Adrenal gland (tissue), 12 donors: Measurements from ENCODE around the gene IL5RA. TPM values are rescaled to one million over a fixed set of nuclear protein-coding genes. Genes with fewer than 3 reads are reported as not detected.

Experiments
- DNase-seq, 7 donors: peaks; one replicate each; pipeline ENCODE4 v3.0.0-alpha.2; 2019 to 2020
- H3K27ac ChIP-seq, 5 donors: fragments of 200-600 bp; sonication (generic) in 4 of 5; 1 replicate in 3 of 5; 2 replicates in 2 of 5; pipeline versions ENCODE4 v1.5.1 to v1.8.0; 2016 to 2020; ENCODE audit warnings: mild to moderate bottlenecking in 1 of 5
- H3K27me3 ChIP-seq: fragments of 200-600 bp; 2 replicates; pipeline ENCODE4 v1.8.0; 2021
- H3K36me3 ChIP-seq, 2 donors: fragments of 200-600 bp; replicated peaks in 1 of 2; 1 replicate in 1 of 2; 2 replicates in 1 of 2; pipeline versions ENCODE4 v1.5.1 to v1.8.0; 2018 to 2022
- H3K4me1 ChIP-seq, 2 donors: fragments of 200-600 bp; replicated peaks in 1 of 2; 1 replicate in 1 of 2; 2 replicates in 1 of 2; pipeline versions ENCODE4 v1.5.1 to v1.8.0; 2018 to 2021
- H3K4me3 ChIP-seq, 4 donors: fragments of 200-600 bp; sonication (generic) in 3 of 4; one replicate each; pipeline ENCODE4 v1.5.1; 2016 to 2018
- H3K9me3 ChIP-seq, 3 donors: fragments of 200-600 bp; sonication (generic) in 1 of 3; replicated peaks in 1 of 3; 1 replicate in 2 of 3; 2 replicates in 1 of 3; pipeline versions ENCODE4 v1.5.1 to v1.8.0; 2016 to 2021
- CTCF ChIP-seq, 6 experiments: fragments of 450-650 bp in 4 of 6; fragments of 200-600 bp in 2 of 6; sonication (generic) in 1 of 6; IDR thresholded peaks; 1 replicate in 5 of 6; 2 replicates in 1 of 6; pipeline versions ENCODE4 v1.5.1 to v1.8.0; 2016 to 2021; ENCODE audit warnings: antibody characterized with exemption in 6 of 6, mild to moderate bottlenecking in 2 of 6, moderate library complexity in 1 of 6
- POLR2A ChIP-seq, 2 donors: fragments of 450-650 bp; IDR thresholded peaks; one replicate each; pipeline ENCODE4 v1.6.1; 2017; ENCODE audit warnings: antibody characterized with exemption in 2 of 2, mild to moderate bottlenecking in 2 of 2, moderate library complexity in 1 of 2
- WGBS, 4 donors: extraction: QIAGEN DNeasy Blood & Tissue Kit in 2 of 4; methylation state at CpG; one replicate each; pipeline versions ENCODE4 v1.1.5 to v1.1.7; 2013 to 2017; 5-methylcytosine and 5-hydroxymethylcytosine counted together
- intact Hi-C, 2 donors: fragments of 100-400 bp; cut with DNase I; formaldehyde crosslinking; loops; one replicate each; pipeline versions ENCODE4 v1.14.1 to v1.15.0; 2022 to 2023
- polyA plus RNA-seq, 3 donors: library from polyadenylated mRNA; stranded (reverse); fragments of 200-250 nt in 2 of 3; fragments of 350-450 nt in 1 of 3; fragmentation: Illumina TruSeq in 1 of 3; extraction: RNeasy Lipid Tissue Mini Kit (QIAGEN cat#74804) in 1 of 3; gene quantifications; one replicate each; pipeline ENCODE4 v1.2.3, GENCODE V29; 2013 to 2014
- total RNA-seq, 9 donors: library from RNA; depleted of rRNA in 4 of 9; stranded (reverse); fragments of >200 nt in 4 of 9; fragments of 120-200 nt in 1 of 9; fragmentation: NEBNext Ultra II Directional in 1 of 9; extraction: Animal tissue kit (Norgen Biotek cat#: 25700) in 1 of 9; gene quantifications; one replicate each; pipeline versions ENCODE4 v1.1.0 to v1.2.4, GENCODE V29; 2013 to 2023
- donor health status: healthy with polysubstance abuse.
- donor health status: Bipolar disorder and iron deficiency.
- donor health status: DM: yes; HTN: yes; CAD: no.
- donor health status: DM: no; HTN: no; CAD: no.
- donor health status: DM: no; HTN: no; CAD: no.
- donor health status: DM: yes; HTN: yes; CAD: no.

The IL5RA gene
- total and polyA plus RNA-seq, 12 donors, result under 0.01 to 0.18 (median 0.09) TPM; not detected in 6

DNA sequence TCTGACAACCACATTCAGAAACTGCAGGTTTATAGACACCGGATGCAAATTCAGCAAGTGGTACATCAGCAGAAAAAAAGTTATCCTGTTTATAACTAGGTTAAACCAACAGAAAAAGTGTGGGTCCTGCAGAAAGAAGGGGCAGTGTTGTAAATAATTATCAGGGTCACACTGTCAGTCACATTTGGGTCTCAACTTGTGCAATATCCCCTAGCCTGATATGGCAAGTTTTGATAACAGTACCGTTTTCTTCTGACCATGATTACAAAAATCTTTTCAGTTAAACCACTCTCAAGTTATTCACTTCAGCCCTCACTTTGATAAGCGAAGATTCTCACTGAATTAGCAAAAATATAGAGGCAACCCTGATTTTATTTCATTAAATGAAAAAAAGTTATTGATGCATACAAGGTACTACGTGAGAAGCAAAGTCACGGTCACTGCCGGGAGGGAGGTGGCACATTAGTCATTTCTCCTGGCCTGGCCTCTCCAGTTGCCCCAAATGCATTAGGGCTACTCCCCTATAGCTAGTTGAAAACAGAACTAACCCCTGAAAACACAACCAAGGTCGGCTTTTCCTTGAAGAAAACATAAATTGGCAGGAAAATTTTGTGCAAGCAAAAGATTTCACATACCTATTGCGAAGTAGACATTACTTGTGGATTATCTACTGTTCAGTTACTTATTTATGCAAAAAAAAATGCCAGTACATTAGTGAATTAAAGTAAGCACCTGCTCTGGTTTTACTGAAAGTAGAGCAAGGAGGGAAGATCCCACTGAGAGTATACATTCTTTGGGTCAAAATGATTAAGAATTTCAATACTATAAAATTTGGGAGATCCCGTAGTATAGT is 28.6 kb downstream of the IL5RA start:
- no peak for TF ChIP-seq POLR2A (IDR thresholded peaks at IDR 0.05)
- no peak for TF ChIP-seq CTCF (IDR thresholded peaks at IDR 0.05)
- H3K4me3 ChIP-seq, result no peak overlapping the region
- no peaks in the 10 kb centered on the region for H3K4me1 ChIP-seq
- no peak overlapping the region for H3K27ac ChIP-seq
- H3K27me3 ChIP-seq, result no peaks in the 10 kb centered on the region
- no peaks in the 10 kb centered on the region for H3K36me3 ChIP-seq
- no peaks in the 10 kb centered on the region for H3K9me3 ChIP-seq
- no peak for DNase-seq
- WGBS, 4 donors, result 72 to 79% (median 78%) methylated on average over 9 of the region's 9 CpGs
- intact Hi-C loops, result no loop called here

DNA sequence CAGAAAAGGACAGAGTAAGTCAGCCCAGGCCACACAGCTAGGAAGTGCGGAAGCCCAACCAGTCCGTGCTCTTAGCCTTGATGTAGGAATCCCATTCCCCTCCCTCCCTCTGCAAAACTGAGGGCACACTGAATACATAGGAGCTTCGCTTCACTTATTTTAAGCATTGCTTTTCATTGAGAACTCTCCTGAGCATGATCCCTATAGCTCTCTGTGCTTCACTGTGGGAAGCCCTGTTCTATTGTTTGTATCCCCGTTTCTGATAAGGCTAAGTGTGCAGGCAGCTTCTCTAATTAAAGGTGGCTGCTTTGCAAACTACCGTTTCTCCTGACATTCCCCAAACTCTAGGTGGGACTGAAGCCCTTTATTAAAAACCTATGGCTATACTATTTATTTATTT is 29.9 kb downstream of the IL5RA start:
- Histone ChIP-seq H3K27ac (no peak overlapping the region), H3K4me3 (no peak overlapping the region), H3K9me3 (no peaks in the 10 kb centered on the region), H3K4me1 (no peaks in the 10 kb centered on the region), H3K36me3 (no peaks in the 10 kb centered on the region), H3K27me3 (no peaks in the 10 kb centered on the region)
- WGBS, 4 donors, result 71 to 77% (median 74%) methylated on average over 5 of the region's 5 CpGs
- no peak for DNase-seq
- no peak for TF ChIP-seq POLR2A (IDR thresholded peaks at IDR 0.05)
- TF ChIP-seq CTCF (IDR thresholded peaks at IDR 0.05), result no peak
- intact Hi-C loops, result no loop called here

GRCh38 chr3:3074551-3075257 is 35.5 kb downstream of the IL5RA start:
- H3K27me3 ChIP-seq, result no peaks in the 10 kb centered on the region
- no peaks in the 10 kb centered on the region for H3K9me3 ChIP-seq
- no peaks in the 10 kb centered on the region for H3K4me1 ChIP-seq
- intact Hi-C loops, result no loop called here
- no peaks in the 10 kb centered on the region for H3K36me3 ChIP-seq
- H3K4me3 ChIP-seq, result no peak overlapping the region
- 69 to 85% (median 74%) methylated on average over 5 of the region's 5 CpGs for WGBS, 4 donors
- no peak for DNase-seq
- no peak for TF ChIP-seq POLR2A (IDR thresholded peaks at IDR 0.05)
- no peak for TF ChIP-seq CTCF (IDR thresholded peaks at IDR 0.05)
- H3K27ac ChIP-seq, result no peak overlapping the region

- Histone ChIP-seq H3K4me3 (no peak overlapping the region), H3K27ac (no peak overlapping the region), H3K4me1 (no peaks in the 10 kb centered on the region), H3K36me3 (no peaks in the 10 kb centered on the region), H3K9me3 (no peaks in the 10 kb centered on the region), H3K27me3 (no peaks in the 10 kb centered on the region)
- 76 to 93% (median 82%) methylated on average over 5 of the region's 5 CpGs for WGBS, 4 donors
- no peak for DNase-seq
- TF ChIP-seq POLR2A (IDR thresholded peaks at IDR 0.05), result no peak
- TF ChIP-seq CTCF (IDR thresholded peaks at IDR 0.05), result no peak
- intact Hi-C loops, result no loop called here
Measured at GRCh38 chr3:3071136-3071535, 39.0 kb downstream of the IL5RA start.
